ENCODE measurements around the gene FBXW8.

Gene FBXW8

DNA sequence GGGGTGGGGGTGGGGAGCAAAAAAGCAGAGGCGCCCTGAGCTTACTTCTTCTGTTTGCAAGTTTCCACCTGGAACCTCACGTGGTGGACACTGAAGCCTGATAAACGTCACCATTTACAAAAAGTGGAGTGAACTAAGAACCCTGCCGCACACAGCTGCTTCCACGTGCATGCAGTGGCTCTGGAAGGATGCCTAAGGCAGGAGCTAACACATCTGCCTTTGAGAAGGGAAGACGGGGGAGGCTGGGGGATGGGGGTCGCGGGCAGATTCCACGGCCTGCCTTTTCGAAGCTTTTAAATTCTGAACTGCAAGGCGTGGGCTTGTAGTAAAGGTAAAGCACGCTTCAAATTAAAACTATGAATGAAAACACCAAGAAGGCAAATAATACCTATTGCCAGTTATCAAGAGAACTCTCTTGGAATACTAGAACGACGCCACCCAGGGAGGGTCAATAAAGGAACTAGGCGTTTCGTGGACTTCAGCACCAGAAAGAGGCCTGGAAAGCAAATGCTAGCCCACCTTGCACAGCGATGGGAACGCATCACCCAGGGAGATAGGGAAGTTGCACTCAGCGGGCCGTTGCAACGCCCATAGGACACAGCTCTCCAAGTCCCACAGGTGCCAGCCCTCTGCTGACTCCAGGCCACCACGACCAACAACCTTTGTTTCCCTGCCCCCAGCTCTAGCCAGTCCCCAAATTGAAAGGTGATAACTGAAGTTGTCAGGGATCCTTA, 126.7 kb downstream of the FBXW8 start:
- no peak for DNase-seq (ENCODE audit: low read depth)

GRCh38 chr12:117038023-117038680, 127.4 kb downstream of the FBXW8 start:
- DNase-seq (ENCODE audit: low read depth) = no peak

- no peak for DNase-seq (ENCODE audit: low read depth)
These were observed 128.2 kb downstream of the FBXW8 start for GRCh38 chr12:117038919-117039318.

- no peak for DNase-seq (ENCODE audit: low read depth)
These were observed 129.2 kb downstream of the FBXW8 start for GRCh38 chr12:117039891-117040309.

DNA sequence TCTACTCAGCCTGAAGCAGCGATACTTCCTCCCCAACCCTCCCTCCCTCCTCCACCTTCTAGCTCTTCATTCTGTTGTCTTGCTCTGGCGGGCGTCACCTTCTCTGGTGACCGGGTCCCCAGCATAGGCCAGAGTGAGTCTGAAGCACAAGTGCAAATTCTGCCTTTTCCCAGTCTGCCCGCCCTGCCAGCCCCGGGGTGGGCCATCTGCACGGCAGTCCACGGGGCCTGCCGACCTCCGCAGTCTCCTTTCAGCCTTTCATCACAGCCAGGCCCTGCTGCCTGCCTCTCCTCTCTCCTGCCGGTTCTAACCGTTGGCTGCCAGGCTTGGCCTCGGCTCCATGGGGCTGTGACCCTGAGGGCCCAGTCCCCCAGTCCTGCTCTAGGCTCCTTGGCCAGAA, 129.7 kb downstream of the FBXW8 start:
- DNase-seq (ENCODE audit: low read depth) = no peak

GRCh38 chr12:117041798-117042170, 131.0 kb downstream of the FBXW8 start:
- DNase-seq (ENCODE audit: low read depth) = no peak

GRCh38 chr12:117042171-117042842, 131.6 kb downstream of the FBXW8 start:
- DNase-seq (ENCODE audit: low read depth) = no peak

GRCh38 chr12:117042862-117043261, 132.1 kb downstream of the FBXW8 start:
- DNase-seq (ENCODE audit: low read depth) = no peak

DNA sequence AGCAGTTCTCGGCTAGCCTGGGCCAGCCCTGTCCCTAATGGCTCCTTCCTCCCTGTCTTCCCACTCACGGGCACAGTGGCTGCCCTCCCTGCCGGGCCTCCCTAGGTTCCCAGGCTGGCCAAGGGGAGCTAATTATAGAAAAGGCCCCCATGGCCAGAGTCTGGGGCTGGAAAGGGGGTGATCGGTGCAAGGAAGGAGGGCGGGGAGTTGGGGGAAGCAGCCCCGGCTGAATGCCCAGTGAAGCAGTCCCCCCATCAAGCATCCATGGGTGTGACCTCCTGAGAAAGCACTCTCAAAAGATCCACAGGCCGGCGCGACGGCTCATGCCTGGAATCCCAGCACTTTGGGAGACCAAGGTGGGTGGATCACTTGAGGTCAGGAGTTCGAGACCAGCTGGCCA, 133.6 kb downstream of the FBXW8 start:
- DNase-seq (ENCODE audit: low read depth) = no peak

DNA sequence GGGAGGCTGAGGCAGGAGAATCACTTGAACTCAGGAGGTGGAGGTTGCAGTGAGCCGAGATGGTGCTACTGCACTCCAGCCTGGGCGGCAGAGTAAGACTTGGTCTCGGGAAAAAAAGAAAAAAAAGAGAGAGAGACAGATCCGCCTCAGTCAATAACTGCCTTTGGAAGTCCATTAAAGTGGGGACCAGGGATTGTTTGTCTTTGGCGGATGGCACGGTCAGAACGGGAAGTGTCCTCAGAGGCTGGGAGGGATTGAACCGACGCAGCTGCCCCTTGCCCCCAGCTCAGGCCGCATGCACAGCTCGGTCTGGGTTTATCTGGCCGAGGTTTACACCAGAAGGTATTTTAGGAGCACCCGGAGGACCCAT, 134.0 kb downstream of the FBXW8 start:
- no peak for DNase-seq (ENCODE audit: low read depth)

DNA sequence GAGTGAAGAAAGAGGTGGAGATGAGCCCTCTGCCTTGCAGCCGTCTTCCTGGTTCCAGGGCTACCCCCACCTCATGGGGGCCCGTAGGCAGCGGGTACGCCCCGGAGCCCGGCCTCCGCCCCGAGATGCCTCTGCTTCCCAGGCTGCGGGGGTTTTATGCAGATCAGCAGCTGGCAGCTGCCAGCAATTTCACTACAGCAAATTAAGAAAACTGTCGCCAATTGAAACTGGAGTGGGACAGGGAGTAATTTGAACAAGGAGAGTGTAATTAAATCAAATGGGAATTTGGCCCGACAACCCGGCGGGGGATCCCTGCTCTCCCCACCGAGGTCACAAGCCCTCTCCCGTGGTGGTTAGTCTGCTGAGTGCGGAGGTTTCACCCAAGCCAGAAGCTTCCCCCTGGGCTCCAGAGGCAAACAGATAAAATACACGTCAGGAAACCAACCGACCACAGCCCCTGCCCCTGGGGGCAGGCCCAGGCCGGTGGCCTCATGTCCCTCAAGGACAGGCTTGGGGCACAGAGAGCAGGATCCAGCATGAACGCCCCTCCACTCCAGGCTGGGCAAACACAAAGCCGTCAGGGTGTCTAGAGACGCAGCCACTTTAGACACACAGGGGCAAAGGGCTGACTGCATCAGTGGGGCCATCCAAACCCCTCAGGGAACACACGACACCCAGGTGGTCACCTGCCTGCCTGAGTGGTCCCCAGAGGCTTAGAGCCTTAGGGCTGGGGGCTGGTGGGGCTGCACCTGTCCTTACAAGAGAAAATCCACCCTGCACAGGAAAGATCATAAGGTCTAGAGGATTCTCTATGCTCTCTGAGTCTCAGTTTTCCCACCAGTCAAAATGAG, 134.6 kb downstream of the FBXW8 start:
- DNase-seq (ENCODE audit: low read depth) = no peak

DNA sequence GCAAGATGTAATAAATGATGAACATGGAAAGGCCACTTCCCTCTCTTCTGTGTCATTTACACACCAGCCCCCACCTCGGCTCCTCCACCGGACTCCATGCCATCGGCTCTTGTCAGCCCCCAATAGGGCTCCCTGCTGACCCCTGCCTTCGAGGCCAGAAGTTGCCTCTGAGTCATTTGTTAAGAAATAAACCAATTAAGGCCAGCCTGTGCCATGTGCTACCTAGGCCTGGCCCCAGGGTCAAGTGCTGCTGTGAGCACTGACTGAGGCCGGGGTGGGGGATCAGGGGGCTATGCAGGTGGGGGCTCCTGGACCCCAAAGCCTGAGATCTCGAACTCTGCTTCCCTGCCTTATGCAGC, 135.2 kb downstream of the FBXW8 start:
- no peak for DNase-seq (ENCODE audit: low read depth)

GRCh38 chr12:117046425-117046824, 135.7 kb downstream of the FBXW8 start:
- no peak for DNase-seq (ENCODE audit: low read depth)

DNA sequence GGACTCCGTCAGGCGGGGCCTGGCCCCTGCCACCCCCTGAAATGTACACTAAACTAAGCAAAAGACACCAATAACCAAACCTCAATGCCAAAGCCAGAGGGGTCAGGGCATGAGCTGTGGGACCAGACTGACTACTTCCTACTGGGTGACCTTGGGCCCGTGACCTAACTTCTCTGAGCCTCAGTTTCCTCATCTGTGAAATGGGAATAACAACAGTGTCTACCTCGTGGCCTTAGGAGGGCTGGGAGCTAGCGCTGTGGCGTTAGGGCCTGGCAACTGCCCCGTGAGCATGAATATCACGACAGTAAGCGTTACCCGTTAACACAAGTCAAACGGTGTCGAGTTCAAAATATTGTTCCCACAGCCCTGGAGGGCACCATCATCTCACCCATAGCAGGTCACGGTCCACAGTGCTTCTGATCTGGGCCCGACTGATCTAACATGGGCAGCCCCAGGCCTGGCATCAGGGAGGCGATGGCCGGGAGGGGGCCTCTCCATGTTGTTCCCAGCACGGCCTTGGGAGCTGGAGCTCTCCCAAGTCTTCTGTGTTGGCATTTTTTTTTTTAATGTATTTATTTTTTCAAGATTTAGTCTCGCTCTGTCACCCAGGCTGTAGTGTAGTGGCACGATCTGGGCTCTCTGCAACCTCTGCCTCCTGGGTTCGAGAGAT, 136.2 kb downstream of the FBXW8 start:
- DNase-seq (ENCODE audit: low read depth) = no peak

- no peak for DNase-seq (ENCODE audit: low read depth)
These were observed 137.2 kb downstream of the FBXW8 start for GRCh38 chr12:117047810-117048584.

- DNase-seq (ENCODE audit: low read depth) = no peak
These were observed 137.8 kb downstream of the FBXW8 start for GRCh38 chr12:117048585-117048904.

DNA sequence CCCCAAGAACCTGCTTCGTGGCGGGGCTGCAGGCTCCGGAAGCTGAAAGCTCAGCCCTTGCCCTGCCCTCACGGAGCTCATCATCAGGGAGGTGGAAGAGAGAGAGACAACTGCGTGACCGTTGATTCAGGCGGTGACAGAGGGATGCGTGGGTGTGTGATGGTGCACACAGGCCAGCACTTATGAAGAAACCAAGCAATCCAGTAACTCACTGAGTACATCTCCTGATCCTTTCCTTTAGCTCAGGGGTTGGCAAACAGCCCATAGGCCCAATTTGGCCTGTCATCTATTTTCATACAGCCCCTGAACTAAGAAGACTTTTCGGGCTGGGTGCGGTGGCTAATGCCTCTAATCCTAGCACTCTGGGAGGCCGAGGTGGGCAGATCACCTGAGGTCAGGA, 138.5 kb downstream of the FBXW8 start:
- no peak for DNase-seq (ENCODE audit: low read depth)

DNA sequence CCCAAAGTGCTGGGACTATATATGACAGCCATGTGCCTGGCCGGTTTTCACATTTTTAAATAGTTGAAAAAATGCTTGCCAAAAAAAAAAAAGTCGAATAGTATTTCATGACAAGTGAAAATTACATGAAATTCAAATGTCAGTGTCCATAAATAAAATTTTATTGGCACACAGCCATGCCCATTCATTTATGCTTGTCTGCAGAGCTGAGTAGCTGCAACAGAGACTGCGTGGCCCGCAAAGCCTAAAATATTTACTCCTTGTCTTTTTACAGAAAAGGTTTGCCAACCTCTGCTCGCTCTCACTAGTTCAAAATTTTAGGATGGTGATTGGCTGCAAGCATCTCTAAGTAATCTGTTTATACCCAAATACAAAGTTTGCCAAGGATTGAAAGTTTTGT, 139.3 kb downstream of the FBXW8 start:
- no peak for DNase-seq (ENCODE audit: low read depth)

- DNase-seq (ENCODE audit: low read depth) = no peak
These were observed 140.6 kb downstream of the FBXW8 start for GRCh38 chr12:117051380-117051779.

GRCh38 chr12:117052386-117053049, 141.8 kb downstream of the FBXW8 start:
- DNase-seq (ENCODE audit: low read depth) = no peak

DNA sequence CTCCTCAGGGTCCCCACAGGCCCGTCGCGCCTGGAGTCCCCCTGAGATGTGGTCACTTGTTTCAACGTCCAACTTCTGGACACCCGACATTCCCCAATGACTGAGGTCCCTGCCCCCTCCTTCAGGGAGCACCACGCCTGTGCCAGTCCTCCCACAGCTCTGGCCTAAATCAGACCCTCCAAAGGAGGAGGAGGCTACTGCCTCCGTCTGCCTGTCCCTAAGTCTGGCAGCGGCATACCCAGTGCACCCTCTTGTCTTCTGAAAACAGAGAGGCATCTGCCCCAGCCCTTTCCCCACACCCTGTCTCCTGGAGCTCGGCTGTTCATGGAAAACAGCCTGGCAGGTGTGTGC, 142.3 kb downstream of the FBXW8 start:
- DNase-seq (ENCODE audit: low read depth) = no peak
